HepG2 (cell line): Measurements from ENCODE around the gene DLL3. TPM values are rescaled to one million over a fixed set of nuclear protein-coding genes. Genes with fewer than 3 reads are reported as not detected.

Source experiments
- DDIT3 ChIP-seq: sonication (generic); formaldehyde crosslinking; IDR thresholded peaks from 2 replicates; pipeline ENCODE4 v1.4.0; 2020; ENCODE audit warnings: mild to moderate bottlenecking, missing genetic modification reagents
- PRPF4 ChIP-seq: fragments of 200-400 bp; formaldehyde crosslinking; IDR thresholded peaks from 2 replicates; pipeline ENCODE4 v1.6.1; 2016; ENCODE audit warnings: low read length, low read depth; ENCODE audit not compliant: poor library complexity, severe bottlenecking
- SYNCRIP ChIP-seq: fragments of 200-400 bp; formaldehyde crosslinking; IDR thresholded peaks from 2 replicates; pipeline ENCODE4 v1.6.1; 2018; ENCODE audit warnings: mild to moderate bottlenecking, low read depth, low read length; ENCODE audit not compliant: insufficient read depth
- TBP ChIP-seq: sonication (generic); formaldehyde crosslinking; IDR thresholded peaks from 2 replicates; pipeline ENCODE4 v1.5.0; 2020; ENCODE audit warnings: missing genetic modification reagents
- TEAD2 ChIP-seq: sonication (generic); formaldehyde crosslinking; IDR thresholded peaks from 2 replicates; pipeline ENCODE4 v1.9.0; 2021; ENCODE audit warnings: missing genetic modification reagents
- TFE3 ChIP-seq: IDR thresholded peaks from 2 replicates; pipeline ENCODE4 v1.6.1; 2016
- ZBTB42 ChIP-seq: sonication (generic); formaldehyde crosslinking; IDR thresholded peaks from 2 replicates; pipeline ENCODE4 v1.5.0; 2020; ENCODE audit warnings: mild to moderate bottlenecking, missing genetic modification reagents
- ZBTB7B ChIP-seq: sonication (generic); formaldehyde crosslinking; IDR thresholded peaks from 2 replicates; pipeline ENCODE4 v1.4.0; 2020; ENCODE audit warnings: missing genetic modification reagents
- ZFP90 ChIP-seq: sonication (generic); formaldehyde crosslinking; IDR thresholded peaks from 2 replicates; pipeline ENCODE4 v1.8.0; 2022; ENCODE audit warnings: missing genetic modification reagents, mild to moderate bottlenecking, inconsistent platforms, borderline replicate concordance
- ZFP91 ChIP-seq: sonication (generic); formaldehyde crosslinking; IDR thresholded peaks from 2 replicates; pipeline ENCODE4 v1.9.0; 2022; ENCODE audit warnings: missing genetic modification reagents, mild to moderate bottlenecking, borderline replicate concordance
- ZNF333 ChIP-seq: sonication (generic); formaldehyde crosslinking; IDR thresholded peaks from 2 replicates; pipeline ENCODE4 v1.4.0; 2020; ENCODE audit warnings: mild to moderate bottlenecking, missing genetic modification reagents, borderline replicate concordance
- ZNF609 ChIP-seq: sonication (generic); formaldehyde crosslinking; IDR thresholded peaks from 2 replicates; pipeline ENCODE4 v1.4.0; 2020; ENCODE audit warnings: mild to moderate bottlenecking, missing genetic modification reagents, borderline replicate concordance
- ZNF660 ChIP-seq: sonication (generic); formaldehyde crosslinking; IDR thresholded peaks from 2 replicates; pipeline ENCODE4 v1.5.1; 2020; ENCODE audit warnings: mild to moderate bottlenecking, low read depth, missing genetic modification reagents, borderline replicate concordance
- ZNF674 ChIP-seq: sonication (generic); formaldehyde crosslinking; IDR thresholded peaks from 2 replicates; pipeline ENCODE4 v1.5.0; 2020; ENCODE audit warnings: low read depth, mild to moderate bottlenecking, missing genetic modification reagents
- ZNF780A ChIP-seq: sonication (generic); formaldehyde crosslinking; IDR thresholded peaks from 2 replicates; pipeline ENCODE4 v1.8.0; 2022; ENCODE audit warnings: mild to moderate bottlenecking, missing genetic modification reagents, moderate library complexity
- ZSCAN25 ChIP-seq: sonication (generic); formaldehyde crosslinking; IDR thresholded peaks from 2 replicates; pipeline ENCODE4 v1.8.0; 2022; ENCODE audit warnings: mild to moderate bottlenecking, missing genetic modification reagents
- polyA plus RNA-seq, 8 experiments: library from polyadenylated mRNA; depleted of rRNA in 3 of 8; stranded (reverse) in 7 of 8; unstranded in 1 of 8; fragments of >200 nt; fragmentation: Illumina TruSeq in 4 of 8; extraction: Trizol in 4 of 8; gene quantifications; 2 replicates each; pipeline versions ENCODE4 v1.2.1 to v1.2.3, GENCODE V29; 2011 to 2016; ENCODE audit warnings: low read depth in 4 of 8, missing spikeins in 1 of 8, mixed read lengths in 1 of 8; ENCODE audit not compliant: insufficient read depth in 1 of 8
- total RNA-seq, 5 experiments: library from RNA; depleted of rRNA; stranded (reverse); fragments of >200 nt; fragmentation: Illumina TruSeq; extraction: Trizol; gene quantifications; 2 replicates each; pipeline ENCODE4 v1.2.3, GENCODE V29; 2016; ENCODE audit warnings: low read depth in 1 of 5
- TF ChIP-seq, protein P1 (sequence below): sonication (generic); formaldehyde crosslinking; IDR thresholded peaks from 2 replicates; pipeline ENCODE4; 2020; ENCODE audit warnings: missing genetic modification reagents, mild to moderate bottlenecking, borderline replicate concordance

DLL3 gene
- total and polyA plus RNA-seq, 2 of the 13 experiments (the other 11 are each of a cell fraction or from before 2014, with no cell fraction given) = 0.35 to 0.55 TPM

DNA sequence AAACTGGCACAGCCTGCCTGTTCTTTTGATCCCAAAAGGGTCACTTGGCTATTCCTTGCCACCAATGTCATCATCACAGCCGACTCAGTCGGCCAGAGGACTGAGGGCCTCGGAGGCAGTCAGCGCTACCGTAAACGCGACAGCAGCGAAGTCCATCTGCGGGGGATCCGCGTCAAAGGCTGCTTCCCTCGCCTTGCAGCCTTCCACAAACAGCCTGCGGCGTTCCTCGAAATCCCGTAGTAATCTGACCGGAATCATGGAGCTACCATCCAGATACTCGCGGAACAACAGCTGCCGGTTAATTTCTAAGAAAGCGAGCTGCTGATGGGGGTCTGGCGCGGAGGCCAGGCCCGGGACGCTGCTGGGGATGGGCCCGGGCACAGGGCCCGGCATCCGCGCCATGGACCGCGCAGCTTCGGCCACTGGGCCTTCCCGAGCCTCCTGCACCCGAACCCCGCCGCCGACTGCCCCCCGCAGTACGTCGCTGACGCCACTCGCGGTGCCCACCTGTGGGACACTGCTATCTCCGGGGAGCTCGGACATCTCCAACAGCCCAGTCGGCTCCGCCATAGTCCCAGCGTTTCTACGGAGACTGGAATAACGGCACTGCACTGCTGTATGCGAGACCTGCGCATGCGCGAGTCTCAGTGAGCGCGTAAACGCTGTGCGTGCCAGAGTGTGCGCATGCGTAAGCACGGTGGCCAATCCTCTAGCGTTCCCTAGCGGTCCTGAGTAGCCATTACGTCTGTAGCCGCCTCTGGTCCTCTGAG lies 33.7 kb downstream of the DLL3 start, which contains the start of gene EID2B (continued):
- TF ChIP-seq, protein P1, sequence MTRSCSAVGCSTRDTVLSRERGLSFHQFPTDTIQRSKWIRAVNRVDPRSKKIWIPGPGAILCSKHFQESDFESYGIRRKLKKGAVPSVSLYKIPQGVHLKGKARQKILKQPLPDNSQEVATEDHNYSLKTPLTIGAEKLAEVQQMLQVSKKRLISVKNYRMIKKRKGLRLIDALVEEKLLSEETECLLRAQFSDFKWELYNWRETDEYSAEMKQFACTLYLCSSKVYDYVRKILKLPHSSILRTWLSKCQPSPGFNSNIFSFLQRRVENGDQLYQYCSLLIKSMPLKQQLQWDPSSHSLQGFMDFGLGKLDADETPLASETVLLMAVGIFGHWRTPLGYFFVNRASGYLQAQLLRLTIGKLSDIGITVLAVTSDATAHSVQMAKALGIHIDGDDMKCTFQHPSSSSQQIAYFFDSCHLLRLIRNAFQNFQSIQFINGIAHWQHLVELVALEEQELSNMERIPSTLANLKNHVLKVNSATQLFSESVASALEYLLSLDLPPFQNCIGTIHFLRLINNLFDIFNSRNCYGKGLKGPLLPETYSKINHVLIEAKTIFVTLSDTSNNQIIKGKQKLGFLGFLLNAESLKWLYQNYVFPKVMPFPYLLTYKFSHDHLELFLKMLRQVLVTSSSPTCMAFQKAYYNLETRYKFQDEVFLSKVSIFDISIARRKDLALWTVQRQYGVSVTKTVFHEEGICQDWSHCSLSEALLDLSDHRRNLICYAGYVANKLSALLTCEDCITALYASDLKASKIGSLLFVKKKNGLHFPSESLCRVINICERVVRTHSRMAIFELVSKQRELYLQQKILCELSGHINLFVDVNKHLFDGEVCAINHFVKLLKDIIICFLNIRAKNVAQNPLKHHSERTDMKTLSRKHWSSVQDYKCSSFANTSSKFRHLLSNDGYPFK (CRISPR knock-in tag) = no peak
- TF ChIP-seq ZFP90 = no peak
- 0 out of 2 replicates have a peak, but pooled peaks have one; percentile 57 for TF ChIP-seq ZSCAN25 (CRISPR knock-in tag)
- TF ChIP-seq ZFP91 (CRISPR knock-in tag) = peak; percentile 90
- no peak; the same call in 1 of the 2 replicates for TF ChIP-seq ZBTB42 (CRISPR knock-in tag)
- 0 out of 2 replicates have a peak, but pooled peaks have one; percentile 52 for TF ChIP-seq ZNF609 (CRISPR knock-in tag)
- no peak for TF ChIP-seq SYNCRIP
- no peak for TF ChIP-seq TEAD2 (CRISPR knock-in tag)
- no peak for TF ChIP-seq TBP (CRISPR knock-in tag)
- TF ChIP-seq PRPF4 = no peak
- TF ChIP-seq ZNF660 (CRISPR knock-in tag) = no peak
- peak; percentile 61; the same call in 1 of the 2 replicates for TF ChIP-seq ZBTB7B (CRISPR knock-in tag)
- TF ChIP-seq ZNF674 (CRISPR knock-in tag) = 0 out of 2 replicates have a peak, but pooled peaks have one; percentile 58
- TF ChIP-seq DDIT3 (CRISPR knock-in tag) = no peak
- no peak for TF ChIP-seq ZNF780A (CRISPR knock-in tag)
- no peak for TF ChIP-seq TFE3 (CRISPR knock-in tag)
- TF ChIP-seq ZNF333 (CRISPR knock-in tag) = no peak
